Lung (tissue), 12 donors: ENCODE data around the gene AEBP1. TPM values are rescaled to one million over a fixed set of nuclear protein-coding genes. Genes with fewer than 3 reads are reported as not detected.

Source experiments
- ATAC-seq: fragments of 200-7000 bp; cut with Tn5 transposase; one replicate; pipeline ENCODE4 v1.9.1; 2020; ENCODE audit warnings: moderate number of reproducible peaks; ENCODE audit not compliant: insufficient read depth, low FRiP score
- DNase-seq, 3 donors: peaks; one replicate each; pipeline ENCODE4 v3.0.0-alpha.2; 2013 to 2017
- H3K27ac ChIP-seq, 2 donors: one replicate each; pipeline ENCODE4 v1.5.1; 2013; ENCODE audit warnings: mild to moderate bottlenecking in 2 of 2, moderate library complexity in 2 of 2, control low read depth in 1 of 2, inconsistent platforms in 1 of 2, low read depth in 1 of 2, low read length in 1 of 2
- H3K27me3 ChIP-seq, 3 donors: one replicate each; pipeline ENCODE4 v1.5.1; 2013; ENCODE audit warnings: low read length in 2 of 3; ENCODE audit not compliant: control insufficient read depth in 3 of 3, insufficient read depth in 3 of 3
- H3K36me3 ChIP-seq, 4 donors: one replicate each; pipeline ENCODE4 v1.5.1; 2013; ENCODE audit warnings: low read length in 4 of 4, mild to moderate bottlenecking in 1 of 4, moderate library complexity in 1 of 4; ENCODE audit not compliant: control insufficient read depth in 4 of 4, insufficient read depth in 4 of 4
- H3K4me1 ChIP-seq, 5 donors: one replicate each; pipeline ENCODE4 v1.5.1; 2013; ENCODE audit warnings: low read length in 5 of 5, mild to moderate bottlenecking in 2 of 5, moderate library complexity in 1 of 5; ENCODE audit not compliant: control insufficient read depth in 5 of 5, insufficient read depth in 5 of 5
- H3K4me3 ChIP-seq: one replicate; pipeline ENCODE4 v1.5.1; 2013; ENCODE audit warnings: mild to moderate bottlenecking, control low read depth, moderate library complexity
- H3K9ac ChIP-seq, 2 donors: one replicate each; pipeline ENCODE4 v1.5.1; 2013; ENCODE audit warnings: low read length in 2 of 2, control low read depth in 1 of 2; ENCODE audit not compliant: insufficient read depth in 1 of 2
- H3K9me3 ChIP-seq, 4 donors: one replicate each; pipeline ENCODE4 v1.5.1; 2013; ENCODE audit warnings: low read length in 3 of 4, mild to moderate bottlenecking in 1 of 4, moderate library complexity in 1 of 4; ENCODE audit not compliant: control insufficient read depth in 4 of 4, insufficient read depth in 3 of 4
- WGBS, 2 donors: extraction: QIAGEN DNeasy Blood & Tissue Kit; methylation state at CpG; one replicate each; pipeline ENCODE4 v1.1.7; 2013; 5-methylcytosine and 5-hydroxymethylcytosine counted together
- polyA plus RNA-seq, 2 donors: library from polyadenylated mRNA; stranded (reverse); fragments of 200-250 nt; gene quantifications; one replicate each; pipeline ENCODE4 v1.2.1, GENCODE V29; 2013
- total RNA-seq, 2 donors: library from RNA; depleted of rRNA in 1 of 2; stranded (reverse); fragments of >200 nt in 1 of 2; gene quantifications; one replicate each; pipeline ENCODE4 v1.2.1, GENCODE V29; 2014 to 2021
- TF ChIP-seq, protein P1 (sequence below): IDR thresholded peaks from 2 replicates; pipeline ENCODE4 v1.5.1; 2012; ENCODE audit warnings: mild to moderate bottlenecking; ENCODE audit errors: control extremely low read depth, extremely low read depth
- donor health status: control.
- donor health status: control.
- donor health status: Bipolar disorder and iron deficiency.
- donor health status: healthy.
- donor health status: DM: yes; HTN: yes; CAD: no.

The AEBP1 gene
- total and polyA plus RNA-seq, 4 donors: 43.4 to 124 (median 68.7) TPM

DNA sequence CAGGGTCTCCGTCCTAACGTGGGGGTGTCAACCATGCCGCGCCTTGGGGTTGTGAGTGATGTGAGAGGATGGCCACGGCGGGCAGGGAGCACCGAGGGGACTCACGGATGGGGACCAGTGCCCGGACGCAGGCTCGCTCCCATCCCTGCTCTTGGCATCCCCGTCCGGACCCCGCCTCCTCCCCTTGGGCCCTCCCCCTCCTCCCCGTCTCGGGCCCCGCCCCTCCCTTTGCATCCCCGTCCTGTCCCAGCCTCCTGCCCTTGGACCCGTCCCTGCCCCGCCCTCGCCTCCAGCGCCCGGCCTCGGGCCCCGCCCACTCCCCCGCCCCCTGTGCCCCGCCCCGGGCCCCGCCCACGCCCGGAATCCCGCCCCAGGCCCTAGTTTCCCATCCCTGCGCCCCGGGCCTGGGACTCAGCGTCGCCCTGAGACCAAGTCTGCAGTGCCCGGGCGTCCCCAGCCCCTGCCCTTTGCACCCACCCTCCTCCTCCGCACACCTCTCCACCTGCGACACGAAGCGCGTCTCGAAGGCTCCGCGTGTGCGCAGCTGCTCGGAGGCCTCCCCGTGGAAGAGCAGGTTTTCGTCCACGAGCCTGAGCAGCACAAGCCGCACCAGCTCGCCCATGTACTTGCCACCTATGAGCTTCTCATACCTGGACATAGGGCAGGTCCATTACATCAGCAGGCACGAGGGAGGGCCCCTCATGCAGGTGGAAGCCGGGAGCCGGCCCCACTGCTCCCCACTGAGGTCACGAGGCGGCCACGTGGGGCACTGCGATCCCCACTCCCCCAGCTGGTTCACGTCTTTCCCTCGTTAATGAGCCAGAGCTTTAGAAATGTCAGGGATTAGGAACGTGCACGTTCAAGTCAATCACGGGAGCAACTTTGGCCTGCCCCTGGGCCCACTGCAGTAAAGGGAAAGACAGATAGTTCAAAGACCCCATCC, 42.1 kb downstream of the AEBP1 start:
- Histone ChIP-seq H3K9me3 (no peaks in the 10 kb centered on the region), H3K9ac (no peak overlapping the region), H3K27me3 (peaks cover 0 to 17% (median 0%) of the 10 kb centered on the region in 3 donors), H3K4me1 (peaks cover 0 to 51% (median 28%) of the 10 kb centered on the region in 5 donors), H3K36me3 (no peaks in the 10 kb centered on the region), H3K4me3 (peak overlapping the region; percentile 20), H3K27ac (no peak overlapping the region)
- DNase-seq (peak; percentile 86 to 92 (median 87)), ATAC-seq (peak; percentile 81)
- TF ChIP-seq, protein P1, sequence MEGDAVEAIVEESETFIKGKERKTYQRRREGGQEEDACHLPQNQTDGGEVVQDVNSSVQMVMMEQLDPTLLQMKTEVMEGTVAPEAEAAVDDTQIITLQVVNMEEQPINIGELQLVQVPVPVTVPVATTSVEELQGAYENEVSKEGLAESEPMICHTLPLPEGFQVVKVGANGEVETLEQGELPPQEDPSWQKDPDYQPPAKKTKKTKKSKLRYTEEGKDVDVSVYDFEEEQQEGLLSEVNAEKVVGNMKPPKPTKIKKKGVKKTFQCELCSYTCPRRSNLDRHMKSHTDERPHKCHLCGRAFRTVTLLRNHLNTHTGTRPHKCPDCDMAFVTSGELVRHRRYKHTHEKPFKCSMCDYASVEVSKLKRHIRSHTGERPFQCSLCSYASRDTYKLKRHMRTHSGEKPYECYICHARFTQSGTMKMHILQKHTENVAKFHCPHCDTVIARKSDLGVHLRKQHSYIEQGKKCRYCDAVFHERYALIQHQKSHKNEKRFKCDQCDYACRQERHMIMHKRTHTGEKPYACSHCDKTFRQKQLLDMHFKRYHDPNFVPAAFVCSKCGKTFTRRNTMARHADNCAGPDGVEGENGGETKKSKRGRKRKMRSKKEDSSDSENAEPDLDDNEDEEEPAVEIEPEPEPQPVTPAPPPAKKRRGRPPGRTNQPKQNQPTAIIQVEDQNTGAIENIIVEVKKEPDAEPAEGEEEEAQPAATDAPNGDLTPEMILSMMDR: no peak
- WGBS, 2 donors: 16 to 25% methylated on average over 47 to 65 of the region's 65 CpGs

DNA sequence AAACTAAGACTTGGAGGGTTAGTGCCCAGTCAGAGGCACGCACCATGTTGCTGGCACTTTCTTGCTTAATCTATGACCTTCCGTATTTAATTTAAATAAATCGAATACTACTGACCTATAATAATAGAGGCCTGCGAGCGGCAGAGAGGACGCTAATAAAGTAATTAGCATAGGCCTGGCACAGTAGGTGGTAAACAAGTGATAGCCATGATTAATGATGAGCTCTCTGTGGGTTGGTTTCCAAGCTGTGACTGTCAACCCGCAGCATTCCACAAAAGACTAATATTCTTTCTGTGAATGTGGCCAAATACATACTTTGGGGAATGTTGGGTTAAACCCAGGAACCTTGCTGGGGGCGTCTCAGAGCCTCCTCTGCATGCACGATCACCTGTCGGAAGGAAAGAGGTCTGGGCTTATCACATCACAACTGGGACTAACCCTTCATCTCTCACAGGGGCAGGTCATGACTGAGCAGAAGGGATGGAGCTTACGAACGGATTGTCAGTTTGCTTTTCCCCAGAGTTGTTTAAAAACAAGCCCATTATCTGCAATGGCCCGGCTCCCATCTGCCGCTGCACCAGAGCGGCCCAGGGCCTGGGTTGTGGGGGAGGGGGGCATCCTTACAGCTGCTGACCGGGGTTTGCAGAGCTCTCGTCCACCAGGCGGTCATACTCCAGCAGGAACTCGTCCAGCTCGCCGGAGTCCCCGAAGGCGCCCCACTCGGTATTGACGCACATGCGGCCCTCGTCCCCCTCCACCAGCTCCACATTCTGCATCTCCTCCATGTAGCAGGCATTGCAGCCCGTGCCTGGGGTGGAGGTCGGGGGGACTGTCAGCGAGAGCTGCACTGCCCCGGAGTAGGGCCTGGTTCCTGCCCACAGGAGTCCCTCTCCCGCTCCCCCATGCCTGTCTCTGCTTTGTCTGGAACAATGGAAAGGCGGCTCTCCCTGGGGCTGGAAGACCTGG, 43.2 kb downstream of the AEBP1 start:
- no peak overlapping the region for H3K27ac ChIP-seq
- peak; percentile 95 to 97 (median 95) for DNase-seq
- no peak overlapping the region for H3K4me3 ChIP-seq
- no peak for ATAC-seq
- TF ChIP-seq, protein P1: no peak
- 61 to 71% methylated on average over 33 of the region's 33 CpGs for WGBS, 2 donors
- H3K9me3 ChIP-seq: no peaks in the 10 kb centered on the region
- H3K4me1 ChIP-seq: peaks cover 0 to 51% (median 28%) of the 10 kb centered on the region in 5 donors
- H3K9ac ChIP-seq: peak overlapping the region in 1 of 2 donors; percentile 32
- peaks cover 0 to 17% (median 0%) of the 10 kb centered on the region in 3 donors for H3K27me3 ChIP-seq
- H3K36me3 ChIP-seq: no peaks in the 10 kb centered on the region

- Histone ChIP-seq H3K4me3 (no peak overlapping the region), H3K36me3 (no peaks in the 10 kb centered on the region), H3K27me3 (peaks cover 0 to 17% (median 0%) of the 10 kb centered on the region in 3 donors), H3K4me1 (peaks cover 0 to 51% (median 28%) of the 10 kb centered on the region in 5 donors), H3K27ac (no peak overlapping the region), H3K9ac (no peak overlapping the region), H3K9me3 (no peaks in the 10 kb centered on the region)
- peak; percentile 41 to 74 (median 66) for DNase-seq
- 76 to 83% methylated on average over 2 of the region's 2 CpGs for WGBS, 2 donors
- TF ChIP-seq, protein P1: no peak
- ATAC-seq: no peak
These were observed 44.0 kb downstream of the AEBP1 start for GRCh38 chr7:44148166-44148565.
